Fibroblast of the conjunctiva (primary cell): ENCODE results near the gene SLC22A6.

Experiments used
- DNase-seq: peaks from one replicate; pipeline ENCODE4 v3.0.0-alpha.2; 2010; ENCODE audit warnings: low read depth

The SLC22A6 gene

GRCh38 chr11:62984451-62984991 lies at the start of gene SLC22A6:
TSS of gene SLC22A6 (minus strand) at chr11:62984967. CDS start at chr11:62984690, 277 bp downstream.
- DNase-seq, result no peak

- DNase-seq, result no peak
These were observed 47.7 kb upstream of the SLC22A6 start for GRCh38 chr11:63032457-63032856.

GRCh38 chr11:63023841-63024648 lies 39.3 kb upstream of the SLC22A6 start:
- DNase-seq, result peak; percentile 50

GRCh38 chr11:63023222-63023814 lies 38.6 kb upstream of the SLC22A6 start:
- DNase-seq, result no peak

- DNase-seq, result no peak
These were observed 37.7 kb upstream of the SLC22A6 start for GRCh38 chr11:63022441-63022840.

GRCh38 chr11:63020671-63021291 lies 36.0 kb upstream of the SLC22A6 start:
- no peak for DNase-seq

- no peak for DNase-seq
These were observed 34.7 kb upstream of the SLC22A6 start for GRCh38 chr11:63019506-63019905.

- DNase-seq, result no peak
These were observed 32.7 kb upstream of the SLC22A6 start for GRCh38 chr11:63017306-63017974.

- DNase-seq, result no peak
These were observed 30.9 kb upstream of the SLC22A6 start, which contains the start of gene SLC22A8 for GRCh38 chr11:63015521-63016215. TSS of gene SLC22A8 (minus strand) at chr11:63015841. CDS start at chr11:63014958, 883 bp downstream.

- no peak for DNase-seq
These were observed 29.8 kb upstream of the SLC22A6 start for GRCh38 chr11:63014408-63015055.

GRCh38 chr11:63012839-63013238 lies 28.1 kb upstream of the SLC22A6 start:
- no peak for DNase-seq

- no peak for DNase-seq
These were observed 27.7 kb upstream of the SLC22A6 start for GRCh38 chr11:63012430-63012829.

- DNase-seq, result no peak
These were observed 26.2 kb upstream of the SLC22A6 start for GRCh38 chr11:63010934-63011439.

- DNase-seq, result no peak
These were observed 23.2 kb upstream of the SLC22A6 start for GRCh38 chr11:63007920-63008319.

GRCh38 chr11:63001456-63001855 lies 16.7 kb upstream of the SLC22A6 start:
- DNase-seq, result no peak

GRCh38 chr11:62999649-63000048 lies 14.9 kb upstream of the SLC22A6 start:
- no peak for DNase-seq

GRCh38 chr11:62999156-62999555 lies 14.4 kb upstream of the SLC22A6 start:
- no peak for DNase-seq

GRCh38 chr11:62996271-62996670 lies 11.5 kb upstream of the SLC22A6 start:
- DNase-seq, result no peak

GRCh38 chr11:62994775-62995174 lies 10.0 kb upstream of the SLC22A6 start:
- DNase-seq, result no peak

- DNase-seq, result no peak
These were observed 3.5 kb upstream of the SLC22A6 start for GRCh38 chr11:62988276-62988675.
